ENCODE data around the gene IQSEC2. TPM values are rescaled to one million over a fixed set of nuclear protein-coding genes. Genes with fewer than 3 reads are reported as not detected.

IQSEC2 gene
- total and polyA plus RNA-seq, 2 of the 13 experiments (the other 11 are each of a cell fraction or from before 2014, with no cell fraction given), result 0.13 to 0.21 TPM

GRCh38 chrX:53242310-53242709 lies 39.1 kb downstream of the IQSEC2 start:
- ChIA-PET POLR2A (no interaction called here), CTCF (ENCODE audit: low intra/inter-chr PET ratio, low total read pairs) (no interaction called here)
- ATAC-seq (no peak), FAIRE-seq (no peak), DNase-seq (ENCODE audit: low spot score) (no peak)
- Histone ChIP-seq H3K36me3 (replicated peaks in 1 of 2; ENCODE audit: control insufficient read depth in 1 of 2, insufficient read depth in 2 of 2, low read length in 2 of 2) (no peaks in the 10 kb centered on the region), H3K4me2 (ENCODE audit: low read depth, low read length) (no peak overlapping the region), H2AFZ (ENCODE audit: low read length) (no peak overlapping the region), H3K4me1 (ENCODE audit: insufficient read depth, low read length) (no peaks in the 10 kb centered on the region), H3K4me3 (replicated peaks in 1 of 3; ENCODE audit: insufficient read depth in 1 of 3, low read depth in 2 of 3, low read length in 3 of 3) (no peak overlapping the region), H3K9me3 (ENCODE audit: low read length) (no peaks in the 10 kb centered on the region), H4K20me1 (ENCODE audit: insufficient read depth, low read length) (no peaks in the 10 kb centered on the region), H3K79me2 (ENCODE audit: insufficient read depth, low read length) (no peaks in the 10 kb centered on the region), H3K9ac (ENCODE audit: insufficient read depth, low read depth, low read length) (no peak overlapping the region), H3K27ac (ENCODE audit: extremely low read length, insufficient read depth, low read length) (no peak overlapping the region), H3K27me3 (ENCODE audit: control insufficient read depth in 1 of 2, insufficient read depth in 2 of 2, low read length in 2 of 2) (no peaks in the 10 kb centered on the region)
- no TSS peak for BruUV-seq (replicated peaks)
- intact Hi-C loops (cut with micrococcal nuclease; ENCODE audit: unreplicated experiment) (no loop called here), in situ Hi-C loops (cut with HindIII; ENCODE audit: extremely low pct_ligation_motif_present, low pct_unique_long_range_greater_than_20kb) (no loop called here)
- WGBS (ENCODE audit: low lambda C conversion rate), result 15% methylated on average over 2 of the region's 4 CpGs
- no peak for TF ChIP-seq ZNF282 (IDR thresholded peaks at IDR 0.05; ENCODE audit: partially characterized antibody)
- no peak for TF ChIP-seq REPIN1 (CRISPR knock-in tag; IDR thresholded peaks at IDR 0.05; ENCODE audit: borderline replicate concordance, low read depth)
- TF ChIP-seq ZBTB8A (CRISPR knock-in tag; IDR thresholded peaks at IDR 0.05; ENCODE audit: borderline replicate concordance, low read depth), result no peak
- TF ChIP-seq E2F1 (CRISPR knock-in tag; IDR thresholded peaks at IDR 0.05), result no peak
- no peak for TF ChIP-seq ZNF616 (CRISPR knock-in tag; IDR thresholded peaks at IDR 0.05; ENCODE audit: low read depth)
- no peak for TF ChIP-seq ZBTB4 (CRISPR knock-in tag; IDR thresholded peaks at IDR 0.05; ENCODE audit: borderline replicate concordance)
- no peak for TF ChIP-seq PREB (CRISPR knock-in tag; IDR thresholded peaks at IDR 0.05)
- no peak for TF ChIP-seq ZNF552 (CRISPR knock-in tag; IDR thresholded peaks at IDR 0.05; ENCODE audit: borderline replicate concordance)
- TF ChIP-seq NFE2 (CRISPR knock-in tag; IDR thresholded peaks at IDR 0.05), result no peak
- TF ChIP-seq HNF1B (CRISPR knock-in tag; IDR thresholded peaks at IDR 0.05), result no peak
- TF ChIP-seq PHF21A (CRISPR knock-in tag; IDR thresholded peaks at IDR 0.05), result no peak
